H1 (cell line): ENCODE results near the gene BBC3. TPM values are rescaled to one million over a fixed set of nuclear protein-coding genes. Genes with fewer than 3 reads are reported as not detected.

Experiments
- ATF2 ChIP-seq: IDR thresholded peaks from 2 replicates; pipeline ENCODE4 v1.6.1; 2012; ENCODE audit warnings: low read length, inconsistent platforms
- CEBPB ChIP-seq: IDR thresholded peaks from 2 replicates; pipeline ENCODE4 v1.6.1; 2012; ENCODE audit warnings: low read depth, low read length
- FOSL1 ChIP-seq: IDR thresholded peaks from 2 replicates; pipeline ENCODE4 v1.6.1; 2011; ENCODE audit warnings: mild to moderate bottlenecking, low read depth, low read length, moderate library complexity; ENCODE audit not compliant: insufficient read depth
- HDAC2 ChIP-seq, 2 experiments: fragments of 300-600 bp in 1 of 2; sonication (generic) in 1 of 2; IDR thresholded peaks; 2 replicates each; pipeline ENCODE4 v1.6.1; 2011 to 2012; ENCODE audit warnings: low read depth in 2 of 2, low read length in 2 of 2, mild to moderate bottlenecking in 2 of 2, moderate library complexity in 2 of 2, borderline replicate concordance in 1 of 2, inconsistent platforms in 1 of 2
- NRF1 ChIP-seq: IDR thresholded peaks from 2 replicates; pipeline ENCODE4 v1.6.1; 2011; ENCODE audit warnings: mild to moderate bottlenecking, low read depth, low read length, improper control_type of control experiment
- POLR2AphosphoS5 ChIP-seq: IDR thresholded peaks from 2 replicates; pipeline ENCODE4 v1.6.1; 2011; ENCODE audit warnings: low read depth, low read length
- polyA plus RNA-seq, 7 experiments: library from polyadenylated mRNA; depleted of rRNA in 3 of 7; stranded (reverse) in 5 of 7; unstranded in 2 of 7; fragments of >200 nt in 5 of 7; fragments of 200-250 nt in 2 of 7; gene quantifications; 1 replicate in 5 of 7; 2 replicates in 1 of 7; 4 replicates in 1 of 7; pipeline versions ENCODE4 v1.2.1 to v1.2.3, GENCODE V29; 2011 to 2013; ENCODE audit warnings: missing spikeins in 2 of 7, mixed read lengths in 2 of 7
- total RNA-seq: library from RNA; stranded (reverse); fragmentation: NEBNext Ultra II Directional; extraction: Animal tissue kit (Norgen Biotek cat#: 25700); gene quantifications from 2 replicates; pipeline ENCODE4 v1.2.1, GENCODE V29; 2021
- TF ChIP-seq, protein P1 (sequence below): IDR thresholded peaks from 2 replicates; pipeline ENCODE4 v1.6.1; 2012; ENCODE audit warnings: inconsistent platforms

Gene BBC3
- total and polyA plus RNA-seq, 2 of the 8 experiments (the other 6 are each of a cell fraction or from before 2014, with no cell fraction given) = 13.2 to 21.6 TPM

DNA sequence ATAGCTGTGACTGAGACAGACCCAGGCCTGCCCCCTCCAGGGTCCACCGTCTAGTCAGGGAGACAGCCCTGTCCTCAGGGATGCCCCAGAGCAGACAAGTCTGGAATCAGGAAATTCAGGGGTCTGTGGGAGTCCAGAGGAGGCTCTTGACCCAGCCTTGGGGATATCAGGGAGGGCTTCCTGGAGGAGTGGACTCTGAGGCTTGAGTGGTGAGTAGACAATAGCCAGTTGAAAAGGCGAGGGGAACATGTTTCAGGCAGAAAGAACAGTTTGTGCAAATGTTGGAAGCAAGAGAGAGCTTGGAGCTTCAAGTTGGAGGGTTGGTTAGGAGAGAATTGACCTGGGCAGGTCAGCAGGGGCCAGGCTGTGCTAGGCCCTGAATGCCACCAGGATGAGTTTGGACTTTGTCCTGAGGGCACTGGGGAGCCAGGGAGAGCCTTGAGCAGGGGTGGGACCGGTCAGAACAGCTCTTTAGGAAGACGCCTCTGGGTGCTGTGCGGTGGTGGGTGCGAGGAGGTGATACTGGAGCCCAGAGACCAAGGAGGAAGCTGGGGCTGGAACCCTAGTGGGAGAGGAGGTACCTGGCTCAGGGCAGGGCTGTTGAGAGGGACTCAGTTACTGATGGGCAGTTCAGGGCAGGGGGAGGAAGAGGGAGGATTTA lies 28.0 kb upstream of the BBC3 start (continued):
- no peak for TF ChIP-seq NRF1
- TF ChIP-seq, protein P1, sequence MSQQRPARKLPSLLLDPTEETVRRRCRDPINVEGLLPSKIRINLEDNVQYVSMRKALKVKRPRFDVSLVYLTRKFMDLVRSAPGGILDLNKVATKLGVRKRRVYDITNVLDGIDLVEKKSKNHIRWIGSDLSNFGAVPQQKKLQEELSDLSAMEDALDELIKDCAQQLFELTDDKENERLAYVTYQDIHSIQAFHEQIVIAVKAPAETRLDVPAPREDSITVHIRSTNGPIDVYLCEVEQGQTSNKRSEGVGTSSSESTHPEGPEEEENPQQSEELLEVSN = no peak
- no peak for TF ChIP-seq ATF2
- no peak for TF ChIP-seq POLR2AphosphoS5
- TF ChIP-seq FOSL1 = no peak
- no peak for TF ChIP-seq CEBPB
- TF ChIP-seq HDAC2 (IDR thresholded peaks at IDR 0.05; ENCODE audit: borderline replicate concordance in 1 of 2, low read depth in 2 of 2, low read length in 2 of 2) = no peak
